ENCODE data around the gene SETSIP. TPM values are rescaled to one million over a fixed set of nuclear protein-coding genes. Genes with fewer than 3 reads are reported as not detected.
A peak's percentile ranks its signal among the peaks of the same experiment; 100 is the strongest.
"Not testable (repeated sequence)": the region's sequence is repeated elsewhere in the genome, so short reads cannot be mapped to it uniquely, and the experiment has no call there.

The SETSIP gene
- total RNA-seq, 1 donor from 2014 or later, result not detected

DNA sequence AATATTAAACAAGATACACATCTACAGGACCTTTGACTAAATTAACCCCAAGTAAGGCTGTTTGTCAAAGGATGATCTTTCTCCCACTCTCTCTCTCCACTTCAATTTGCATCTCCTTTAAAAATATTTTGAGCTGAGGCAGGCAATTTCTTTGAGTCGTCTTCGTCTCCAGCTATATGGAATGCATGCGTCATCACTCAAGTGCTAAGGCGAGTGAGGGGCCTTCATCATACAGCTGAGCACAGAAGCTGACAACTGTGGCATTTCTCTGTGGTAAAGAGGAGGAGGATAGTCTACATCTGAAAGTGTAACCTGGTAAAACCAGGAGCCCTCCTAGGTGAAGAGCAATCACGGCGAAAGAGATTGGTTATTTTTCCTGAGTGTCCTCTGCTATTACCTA lies 37.8 kb downstream of the SETSIP start:
- no peaks in the 10 kb centered on the region for H3K9me3 Mint-ChIP-seq
- peaks cover 9% of the 10 kb centered on the region for H3K27me3 Mint-ChIP-seq
- no peak overlapping the region for H3K4me3 Mint-ChIP-seq
- no peak for DNase-seq
- intact Hi-C loops (cut with micrococcal nuclease), result no loop called here
- no peaks in the 10 kb centered on the region for H3K36me3 Mint-ChIP-seq (ENCODE audit: low read depth)
- no peaks in the 10 kb centered on the region for H3K4me1 Mint-ChIP-seq
- H3K27ac Mint-ChIP-seq, result no peak overlapping the region

GRCh38 chr1:92031281-92032110 lies 43.7 kb downstream of the SETSIP start:
- Mint-ChIP-seq H3K4me1 (peaks cover 16% of the 10 kb centered on the region), H3K4me3 (no peak overlapping the region), H3K27ac (no peak overlapping the region), H3K36me3 (ENCODE audit: low read depth) (no peaks in the 10 kb centered on the region), H3K9me3 (no peaks in the 10 kb centered on the region), H3K27me3 (peaks cover 17% of the 10 kb centered on the region)
- no peak for DNase-seq
- intact Hi-C loops (cut with micrococcal nuclease), result no loop called here

DNA sequence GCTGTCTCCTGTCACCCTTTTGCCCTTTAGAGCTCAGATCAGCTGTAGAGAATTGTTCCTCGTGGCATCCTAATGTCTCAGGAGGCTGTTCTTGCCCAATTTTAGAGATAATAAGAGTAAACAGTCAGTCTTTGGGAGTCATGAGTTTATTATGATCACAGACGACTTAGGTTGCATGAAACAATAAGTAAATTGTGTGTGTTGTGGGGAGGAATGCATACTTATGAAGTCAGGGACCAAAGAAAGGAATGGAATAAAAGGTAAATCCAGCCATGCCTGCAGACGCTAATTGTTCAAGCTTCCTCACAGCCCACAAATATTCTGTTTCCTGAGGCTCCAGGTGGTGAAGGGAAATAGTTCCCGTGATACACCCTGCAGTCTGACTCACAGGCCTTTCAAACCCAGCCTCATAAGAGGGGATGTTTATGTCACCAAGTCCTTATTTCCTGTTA lies 44.5 kb downstream of the SETSIP start:
- Mint-ChIP-seq H3K27ac (no peak overlapping the region), H3K4me1 (peaks cover 16% of the 10 kb centered on the region), H3K36me3 (ENCODE audit: low read depth) (no peaks in the 10 kb centered on the region), H3K9me3 (no peaks in the 10 kb centered on the region), H3K27me3 (peaks cover 12% of the 10 kb centered on the region), H3K4me3 (peak overlapping the region; percentile 79)
- intact Hi-C loops (cut with micrococcal nuclease), result no loop called here
- DNase-seq, result no peak

DNA sequence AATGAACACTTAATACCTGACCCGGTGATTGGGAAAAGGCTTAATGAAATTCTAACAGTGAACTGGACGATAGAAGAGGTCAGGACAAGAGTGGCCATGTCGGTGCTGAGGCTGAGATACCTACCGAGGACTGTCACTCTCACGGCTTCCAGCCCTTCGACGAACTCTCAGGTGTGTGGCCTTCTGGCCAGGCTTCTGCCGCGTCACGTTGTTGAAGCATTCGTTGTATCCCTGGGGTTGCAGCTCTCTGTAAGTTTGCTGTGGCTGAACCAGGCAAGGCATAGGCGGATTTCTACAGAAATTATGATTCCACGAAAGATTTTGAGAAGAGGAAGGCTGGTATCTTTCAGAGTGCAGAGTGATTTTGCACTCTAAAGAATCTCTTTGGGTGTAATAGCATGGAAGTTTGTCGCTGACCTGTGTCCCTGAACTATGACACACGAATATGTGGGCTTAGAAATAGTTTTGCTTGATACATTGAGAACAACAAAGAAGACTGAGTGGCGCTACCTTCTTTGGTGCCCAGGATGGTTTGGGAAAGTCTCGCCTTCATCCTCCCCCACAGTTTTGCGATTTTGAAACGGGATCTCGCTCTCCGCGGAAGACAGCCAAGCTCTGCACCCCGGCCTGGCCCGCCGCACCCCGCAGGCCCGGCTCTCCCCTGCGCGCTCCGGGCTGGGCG lies 45.8 kb downstream of the SETSIP start:
- intact Hi-C loops (cut with micrococcal nuclease), result no loop called here
- peaks cover 11% of the 10 kb centered on the region for H3K27me3 Mint-ChIP-seq
- peak overlapping the region; percentile 32 for H3K27ac Mint-ChIP-seq
- no peak for DNase-seq
- peaks cover 16% of the 10 kb centered on the region for H3K4me1 Mint-ChIP-seq
- H3K4me3 Mint-ChIP-seq, result peak overlapping the region; percentile 79
- no peaks in the 10 kb centered on the region for H3K36me3 Mint-ChIP-seq (ENCODE audit: low read depth)
- H3K9me3 Mint-ChIP-seq, result no peaks in the 10 kb centered on the region

- no peak overlapping the region for H3K27ac Mint-ChIP-seq
- no peak overlapping the region for H3K4me3 Mint-ChIP-seq
- DNase-seq, result no peak
Measured at GRCh38 chr1:92026806-92027205, 48.4 kb downstream of the SETSIP start.

DNA sequence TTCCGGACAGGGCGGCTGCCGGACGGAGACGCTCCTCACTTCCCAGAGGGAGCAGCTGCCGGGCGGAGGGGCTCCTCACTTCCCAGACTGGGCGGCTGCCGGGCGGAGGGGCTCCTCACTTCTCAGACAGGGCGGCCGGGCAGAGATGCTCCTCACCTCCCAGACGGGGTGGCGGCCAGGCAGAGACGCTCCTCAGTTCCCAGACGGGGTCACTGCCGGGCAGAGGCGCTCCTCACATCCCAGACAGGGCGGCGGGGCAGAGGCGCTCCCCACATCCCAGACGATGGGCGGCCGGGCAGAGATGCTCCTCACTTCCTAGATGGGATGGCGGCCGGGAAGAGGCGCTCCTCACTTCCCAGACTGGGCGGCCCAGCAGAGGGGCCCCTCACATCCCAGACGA lies 49.2 kb downstream of the SETSIP start:
- H3K4me3 Mint-ChIP-seq; H3K36me3 Mint-ChIP-seq (ENCODE audit: low read depth); H3K9me3 Mint-ChIP-seq; DNase-seq; intact Hi-C loops (cut with micrococcal nuclease); H3K27ac Mint-ChIP-seq: not testable (repeated sequence)
- Mint-ChIP-seq H3K27me3 (peaks cover 26% of the 10 kb centered on the region), H3K4me1 (peaks cover 12% of the 10 kb centered on the region)

More at GRCh38 chr1:92026806-92027205, 48.4 kb downstream of the SETSIP start:
- H3K36me3 Mint-ChIP-seq (ENCODE audit: low read depth), result no peaks in the 10 kb centered on the region
- peaks cover 4% of the 10 kb centered on the region for H3K9me3 Mint-ChIP-seq
- peaks cover 15% of the 10 kb centered on the region for H3K4me1 Mint-ChIP-seq
- H3K27me3 Mint-ChIP-seq, result peaks cover 24% of the 10 kb centered on the region
- intact Hi-C loops (cut with micrococcal nuclease), result no loop called here

Other genes starting within 250 kb of the SETSIP start
- 5.3 and 7.4 TPM in 2 replicates for gene TGFBR3, start 189.3 kb downstream of the SETSIP start, total RNA-seq
- gene BRDT, start 126.0 kb downstream of the SETSIP start, total RNA-seq, result not detected in 2 replicates
- 0.79 and 0.95 TPM in 2 replicates for gene EPHX4, start 45.4 kb downstream of the SETSIP start, total RNA-seq
- gene BTBD8, start 4.9 kb upstream of the SETSIP start, total RNA-seq, result 1.0 and 1.1 TPM in 2 replicates
- not detected in 2 replicates for gene C1orf146, start 142.5 kb upstream of the SETSIP start, total RNA-seq
- 24.2 and 28.5 TPM in 2 replicates for gene GLMN, start 223.6 kb upstream of the SETSIP start, total RNA-seq
- gene RPAP2, start 223.6 kb upstream of the SETSIP start, total RNA-seq, result 39.4 and 46.8 TPM in 2 replicates

Data from activated CD4-positive, alpha-beta T cell treated with anti-CD3 and anti-CD28 coated beads, Interleukin-2, amount 10 ng/mL, durations not matched to agents 24 days and 14 days (primary cell).